ENCODE measurements around the gene NR3C2.
A peak's percentile ranks its signal among the peaks of the same experiment; 100 is the strongest.

- TF ChIP-seq CTCF (IDR thresholded peaks at IDR 0.05; ENCODE audit: poor library complexity, severe bottlenecking) (no peak), TAF1 (IDR thresholded peaks at IDR 0.05; ENCODE audit: low read depth) (no peak), EP300 (conservative IDR thresholded peaks at IDR 0.05; ENCODE audit: poor library complexity, severe bottlenecking) (peak; percentile 50), EZH2 (IDR thresholded peaks at IDR 0.05; ENCODE audit: borderline replicate concordance, insufficient read depth, low read length, poor library complexity, severe bottlenecking) (no peak), MXI1 (conservative IDR thresholded peaks at IDR 0.05; ENCODE audit: poor library complexity, severe bottlenecking) (no peak), POLR2AphosphoS5 (IDR thresholded peaks at IDR 0.05) (peak; percentile 18), RAD21 (conservative IDR thresholded peaks at IDR 0.05) (no peak)
- TF ChIP-seq, protein P1, sequence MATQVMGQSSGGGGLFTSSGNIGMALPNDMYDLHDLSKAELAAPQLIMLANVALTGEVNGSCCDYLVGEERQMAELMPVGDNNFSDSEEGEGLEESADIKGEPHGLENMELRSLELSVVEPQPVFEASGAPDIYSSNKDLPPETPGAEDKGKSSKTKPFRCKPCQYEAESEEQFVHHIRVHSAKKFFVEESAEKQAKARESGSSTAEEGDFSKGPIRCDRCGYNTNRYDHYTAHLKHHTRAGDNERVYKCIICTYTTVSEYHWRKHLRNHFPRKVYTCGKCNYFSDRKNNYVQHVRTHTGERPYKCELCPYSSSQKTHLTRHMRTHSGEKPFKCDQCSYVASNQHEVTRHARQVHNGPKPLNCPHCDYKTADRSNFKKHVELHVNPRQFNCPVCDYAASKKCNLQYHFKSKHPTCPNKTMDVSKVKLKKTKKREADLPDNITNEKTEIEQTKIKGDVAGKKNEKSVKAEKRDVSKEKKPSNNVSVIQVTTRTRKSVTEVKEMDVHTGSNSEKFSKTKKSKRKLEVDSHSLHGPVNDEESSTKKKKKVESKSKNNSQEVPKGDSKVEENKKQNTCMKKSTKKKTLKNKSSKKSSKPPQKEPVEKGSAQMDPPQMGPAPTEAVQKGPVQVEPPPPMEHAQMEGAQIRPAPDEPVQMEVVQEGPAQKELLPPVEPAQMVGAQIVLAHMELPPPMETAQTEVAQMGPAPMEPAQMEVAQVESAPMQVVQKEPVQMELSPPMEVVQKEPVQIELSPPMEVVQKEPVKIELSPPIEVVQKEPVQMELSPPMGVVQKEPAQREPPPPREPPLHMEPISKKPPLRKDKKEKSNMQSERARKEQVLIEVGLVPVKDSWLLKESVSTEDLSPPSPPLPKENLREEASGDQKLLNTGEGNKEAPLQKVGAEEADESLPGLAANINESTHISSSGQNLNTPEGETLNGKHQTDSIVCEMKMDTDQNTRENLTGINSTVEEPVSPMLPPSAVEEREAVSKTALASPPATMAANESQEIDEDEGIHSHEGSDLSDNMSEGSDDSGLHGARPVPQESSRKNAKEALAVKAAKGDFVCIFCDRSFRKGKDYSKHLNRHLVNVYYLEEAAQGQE (IDR thresholded peaks at IDR 0.05; ENCODE audit: borderline replicate concordance), result no peak
These were observed 411.9 kb downstream of the NR3C2 start for GRCh38 chr4:148030193-148030873.

All from neural cell (in vitro differentiated cells).